ENCODE data around the gene PSMB11. TPM values are rescaled to one million over a fixed set of nuclear protein-coding genes. Genes with fewer than 3 reads are reported as not detected.

Gene PSMB11
- total and polyA plus RNA-seq, 10 of the 15 experiments (the other 5 are each of a cell fraction or from before 2014, with no cell fraction given) = not detected

GRCh38 chr14:22995889-22996625, 46.0 kb upstream of the PSMB11 start:
- H3K27ac ChIP-seq (ENCODE audit: control insufficient read depth, insufficient read depth) = no peak overlapping the region
- POLR2A ChIA-PET = interaction anchor here (0.5 to 3.2 kb wide), 9 partner anchors 11 to 206 kb away, joined by 3 to 29 read pairs (median 3); no protein-coding TSS in a partner anchor
- CTCF ChIA-PET = interaction anchor here (0.7 to 25.0 kb wide), 24 partner anchors 8 to 173 kb away, joined by 3 to 853 read pairs (median 15); partner anchors contain the start of genes AJUBA, CDH24, HAUS4 and PRMT5
- 92% methylated on average over 9 of the region's 9 CpGs for WGBS (ENCODE audit: insufficient coverage, insufficient replicate concordance, low lambda C conversion rate, missing lambda C conversion rate)
- no peaks in the 10 kb centered on the region for H4K20me1 ChIP-seq (ENCODE audit: control insufficient read depth, insufficient read depth)
- no peak overlapping the region for H3K9ac ChIP-seq (ENCODE audit: control insufficient read depth, insufficient read depth, low read length)
- DNase-seq (ENCODE audit: low read depth, low spot score) (no peak), ATAC-seq (peak; percentile 71), FAIRE-seq (no peak)
- RAD21 ChIA-PET (ENCODE audit: unreplicated experiment) = interaction anchor here (0.6 to 7.5 kb wide), 8 partner anchors 10 to 173 kb away, joined by 3 to 166 read pairs (median 18); partner anchors contain the start of genes CDH24 and PRMT5
- H2AFZ ChIP-seq (ENCODE audit: control insufficient read depth, low read depth, low read length) = no peak overlapping the region
- no TSS peak for BruUV-seq (replicated peaks)
- no peaks in the 10 kb centered on the region for H3K9me3 ChIP-seq (replicated peaks; ENCODE audit: control insufficient read depth, insufficient read depth, low read length)
- H3K79me2 ChIP-seq (ENCODE audit: control insufficient read depth, insufficient read depth, low read length) = no peaks in the 10 kb centered on the region
- in situ Hi-C loops (cut with MboI) = no loop called here
- SMC1A ChIA-PET (ENCODE audit: uncharacterized antibody, unreplicated experiment) = interaction anchor here (0.6 to 6.9 kb wide), 14 partner anchors 11 to 73 kb away, joined by 3 to 77 read pairs (median 8); partner anchors contain the start of genes AJUBA and CDH24
- no peaks in the 10 kb centered on the region for H3K4me1 ChIP-seq (ENCODE audit: control insufficient read depth, insufficient read depth, low read length)
- no peak overlapping the region for H3K4me3 ChIP-seq
- H3K27me3 ChIP-seq (replicated peaks in 1 of 2; ENCODE audit: control insufficient read depth in 2 of 2, insufficient read depth in 2 of 2, low read length in 1 of 2) = no peaks in the 10 kb centered on the region
- no peaks in the 10 kb centered on the region for H3K36me3 ChIP-seq (ENCODE audit: control insufficient read depth in 2 of 2, insufficient read depth in 2 of 2, low read length in 1 of 2)
- H3K4me2 ChIP-seq (ENCODE audit: control insufficient read depth, insufficient read depth) = no peak overlapping the region
- TF ChIP-seq MTA2 (IDR thresholded peaks at IDR 0.05; ENCODE audit: low read depth) (0 out of 2 replicates have a peak, but pooled peaks have one; percentile 28), CTCF (IDR thresholded peaks at IDR 0.05 in 2 of 3, conservative IDR thresholded peaks at IDR 0.05 in 1 of 3; ENCODE audit: control insufficient read depth in 2 of 3, extremely low read depth in 1 of 3, insufficient read depth in 1 of 3, low read depth in 3 of 3, low read length in 3 of 3) (no peak)
- intact Hi-C loops (cut with micrococcal nuclease; ENCODE audit: unreplicated experiment) = no loop called here
